OCI-LY3 (cell line): ENCODE results near the gene SERAC1.

ENCODE experiments used
- CTCF ChIP-seq: fragments of 200-600, 300-600 bp; sonication (generic); IDR thresholded peaks from 2 replicates; pipeline ENCODE4 v1.5.1; 2014; ENCODE audit warnings: antibody characterized with exemption, low read length, low read depth
- EZH2phosphoT487 ChIP-seq: fragments of 200-600 bp; shearing (Covaris generic); IDR thresholded peaks from 2 replicates; pipeline ENCODE4 v1.6.1; 2018; ENCODE audit warnings: antibody characterized with exemption, mixed run types, low read depth

GRCh38 chr6:158158748-158159147 is 9.3 kb downstream of the SERAC1 start:
- TF ChIP-seq CTCF (no peak), EZH2phosphoT487 (no peak)
